ENCODE measurements around the gene KCNIP3. TPM values are rescaled to one million over a fixed set of nuclear protein-coding genes. Genes with fewer than 3 reads are reported as not detected.

KCNIP3 gene
- total RNA-seq, 1 donor from 2014 or later, result 7.2 TPM

GRCh38 chr2:95281071-95281470 lies 16.1 kb upstream of the KCNIP3 start:
- DNase-seq (ENCODE audit: low read depth), result no peak
- H3K4me3 ChIP-seq (ENCODE audit: low read depth, low read length), result no peak overlapping the region
- no peaks in the 10 kb centered on the region for H3K36me3 ChIP-seq (ENCODE audit: control insufficient read depth, insufficient read depth, low read length)
- no peaks in the 10 kb centered on the region for H3K27me3 ChIP-seq (ENCODE audit: control insufficient read depth, insufficient read depth, low read length)
- TF ChIP-seq, protein P1, sequence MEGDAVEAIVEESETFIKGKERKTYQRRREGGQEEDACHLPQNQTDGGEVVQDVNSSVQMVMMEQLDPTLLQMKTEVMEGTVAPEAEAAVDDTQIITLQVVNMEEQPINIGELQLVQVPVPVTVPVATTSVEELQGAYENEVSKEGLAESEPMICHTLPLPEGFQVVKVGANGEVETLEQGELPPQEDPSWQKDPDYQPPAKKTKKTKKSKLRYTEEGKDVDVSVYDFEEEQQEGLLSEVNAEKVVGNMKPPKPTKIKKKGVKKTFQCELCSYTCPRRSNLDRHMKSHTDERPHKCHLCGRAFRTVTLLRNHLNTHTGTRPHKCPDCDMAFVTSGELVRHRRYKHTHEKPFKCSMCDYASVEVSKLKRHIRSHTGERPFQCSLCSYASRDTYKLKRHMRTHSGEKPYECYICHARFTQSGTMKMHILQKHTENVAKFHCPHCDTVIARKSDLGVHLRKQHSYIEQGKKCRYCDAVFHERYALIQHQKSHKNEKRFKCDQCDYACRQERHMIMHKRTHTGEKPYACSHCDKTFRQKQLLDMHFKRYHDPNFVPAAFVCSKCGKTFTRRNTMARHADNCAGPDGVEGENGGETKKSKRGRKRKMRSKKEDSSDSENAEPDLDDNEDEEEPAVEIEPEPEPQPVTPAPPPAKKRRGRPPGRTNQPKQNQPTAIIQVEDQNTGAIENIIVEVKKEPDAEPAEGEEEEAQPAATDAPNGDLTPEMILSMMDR (IDR thresholded peaks at IDR 0.05; ENCODE audit: insufficient read depth, low read length, poor library complexity, severe bottlenecking), result no peak

DNA sequence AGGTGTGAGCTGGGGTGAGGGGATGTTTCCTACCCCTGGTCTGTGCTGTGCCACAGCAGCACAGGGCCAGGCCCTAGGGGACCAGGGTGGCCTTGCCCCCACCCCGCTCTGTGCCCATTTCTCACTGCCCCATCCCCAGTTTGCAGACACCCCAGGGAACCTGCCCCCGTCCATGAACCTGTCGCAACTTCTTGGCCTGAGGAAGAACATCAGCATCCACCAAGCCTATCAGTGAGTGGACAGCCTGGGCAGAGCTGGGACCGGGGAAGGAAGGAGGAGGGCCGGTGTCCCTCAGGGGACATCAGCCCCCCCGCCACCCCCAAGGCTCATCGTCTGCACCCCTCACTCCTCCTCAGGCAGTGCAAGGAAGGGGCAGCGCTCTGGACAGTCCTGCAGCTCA lies 15.4 kb upstream of the KCNIP3 start:
- H3K36me3 ChIP-seq (ENCODE audit: control insufficient read depth, insufficient read depth, low read length), result no peaks in the 10 kb centered on the region
- H3K27me3 ChIP-seq (ENCODE audit: control insufficient read depth, insufficient read depth, low read length), result no peaks in the 10 kb centered on the region
- H3K4me3 ChIP-seq (ENCODE audit: low read depth, low read length), result no peak overlapping the region
- no peak for DNase-seq (ENCODE audit: low read depth)
- TF ChIP-seq, protein P1 (IDR thresholded peaks at IDR 0.05; ENCODE audit: insufficient read depth, low read length, poor library complexity, severe bottlenecking), result no peak

GRCh38 chr2:95282458-95282857 lies 14.7 kb upstream of the KCNIP3 start:
- no peak for DNase-seq (ENCODE audit: low read depth)
- TF ChIP-seq, protein P1 (IDR thresholded peaks at IDR 0.05; ENCODE audit: insufficient read depth, low read length, poor library complexity, severe bottlenecking), result no peak
- Histone ChIP-seq H3K27me3 (ENCODE audit: control insufficient read depth, insufficient read depth, low read length) (no peaks in the 10 kb centered on the region), H3K4me3 (ENCODE audit: low read depth, low read length) (no peak overlapping the region), H3K36me3 (ENCODE audit: control insufficient read depth, insufficient read depth, low read length) (no peaks in the 10 kb centered on the region)

DNA sequence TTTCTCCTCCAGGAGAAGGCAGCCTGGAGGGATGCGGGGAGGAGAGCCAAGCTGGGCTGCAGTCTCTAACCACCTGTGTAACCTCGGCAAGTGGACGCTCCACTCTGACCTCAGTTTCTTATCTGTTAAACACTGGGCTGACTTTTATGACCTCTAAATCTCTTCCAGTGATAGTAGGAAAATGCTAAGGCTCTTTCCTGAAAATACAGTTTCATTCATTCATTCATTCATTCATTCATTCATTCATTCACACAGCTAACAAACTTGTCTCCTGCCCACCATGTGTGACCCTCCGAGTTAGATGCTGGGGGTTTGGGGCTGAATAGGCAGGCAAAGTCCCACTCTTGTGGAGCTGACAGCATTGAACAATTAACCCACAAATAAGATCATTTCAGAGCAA lies 13.6 kb upstream of the KCNIP3 start:
- no peaks in the 10 kb centered on the region for H3K36me3 ChIP-seq (ENCODE audit: control insufficient read depth, insufficient read depth, low read length)
- TF ChIP-seq, protein P1 (IDR thresholded peaks at IDR 0.05; ENCODE audit: insufficient read depth, low read length, poor library complexity, severe bottlenecking), result no peak
- DNase-seq (ENCODE audit: low read depth), result no peak

GRCh38 chr2:95284886-95285541 lies 12.1 kb upstream of the KCNIP3 start:
- H3K4me3 ChIP-seq (ENCODE audit: low read depth, low read length), result no peak overlapping the region
- no peak for DNase-seq (ENCODE audit: low read depth)
- no peaks in the 10 kb centered on the region for H3K36me3 ChIP-seq (ENCODE audit: control insufficient read depth, insufficient read depth, low read length)
- H3K27me3 ChIP-seq (ENCODE audit: control insufficient read depth, insufficient read depth, low read length), result no peaks in the 10 kb centered on the region
- TF ChIP-seq, protein P1 (IDR thresholded peaks at IDR 0.05; ENCODE audit: insufficient read depth, low read length, poor library complexity, severe bottlenecking), result no peak

More for the DNA sequence above, 13.6 kb upstream of the KCNIP3 start:
- no peaks in the 10 kb centered on the region for H3K27me3 ChIP-seq (ENCODE audit: control insufficient read depth, insufficient read depth, low read length)
- no peak overlapping the region for H3K4me3 ChIP-seq (ENCODE audit: low read depth, low read length)

GRCh38 chr2:95285542-95285932 lies 11.6 kb upstream of the KCNIP3 start:
- Histone ChIP-seq H3K36me3 (ENCODE audit: control insufficient read depth, insufficient read depth, low read length) (no peaks in the 10 kb centered on the region), H3K27me3 (ENCODE audit: control insufficient read depth, insufficient read depth, low read length) (no peaks in the 10 kb centered on the region), H3K4me3 (ENCODE audit: low read depth, low read length) (no peak overlapping the region)
- no peak for DNase-seq (ENCODE audit: low read depth)
- TF ChIP-seq, protein P1 (IDR thresholded peaks at IDR 0.05; ENCODE audit: insufficient read depth, low read length, poor library complexity, severe bottlenecking), result no peak

Data from kidney epithelial cell (primary cell).